Peyer's patch (tissue), 4 donors: Measurements from ENCODE around the gene ABCC8. TPM values are rescaled to one million over a fixed set of nuclear protein-coding genes. Genes with fewer than 3 reads are reported as not detected.
A peak's percentile ranks its signal among the peaks of the same experiment; 100 is the strongest.
"Not testable (repeated sequence)": the region's sequence is repeated elsewhere in the genome, so short reads cannot be mapped to it uniquely, and the experiment has no call there.

Experiments
- DNase-seq, 3 donors: peaks; one replicate each; pipeline ENCODE4 v3.0.0-alpha.2; 2017 to 2019
- H3K27ac ChIP-seq, 4 donors: fragments of 200-600 bp; sonication (generic); one replicate each; pipeline ENCODE4 v1.5.1; 2016 to 2019
- H3K27me3 ChIP-seq, 2 donors: fragments of 200-600 bp; sonication (generic); one replicate each; pipeline ENCODE4 v1.5.1; 2019
- H3K36me3 ChIP-seq, 3 donors: fragments of 200-600 bp; sonication (generic); one replicate each; pipeline ENCODE4 v1.5.1; 2016 to 2019
- H3K4me1 ChIP-seq, 4 donors: fragments of 200-600 bp; sonication (generic); one replicate each; pipeline ENCODE4 v1.5.1; 2016 to 2019
- H3K4me3 ChIP-seq, 4 donors: fragments of 200-600 bp; sonication (generic); 1 replicate in 3 of 4; 2 replicates in 1 of 4; pipeline ENCODE4 v1.5.1; 2016 to 2019; ENCODE audit warnings: mild to moderate bottlenecking in 1 of 4
- H3K9me3 ChIP-seq, 4 donors: fragments of 200-600 bp; sonication (generic); one replicate each; pipeline ENCODE4 v1.5.1; 2016 to 2019; ENCODE audit warnings: mild to moderate bottlenecking in 1 of 4
- CTCF ChIP-seq, 6 experiments: fragments of 450-650 bp in 4 of 6; fragments of 200-600 bp in 2 of 6; sonication (generic) in 1 of 6; IDR thresholded peaks; one replicate each; pipeline ENCODE4 v1.5.1; 2017 to 2019; ENCODE audit warnings: antibody characterized with exemption in 6 of 6, mild to moderate bottlenecking in 3 of 6, moderate library complexity in 1 of 6
- POLR2A ChIP-seq, 2 donors: fragments of 450-650 bp; IDR thresholded peaks; one replicate each; pipeline ENCODE4 v1.5.1; 2017; ENCODE audit warnings: antibody characterized with exemption in 2 of 2, mild to moderate bottlenecking in 2 of 2, moderate library complexity in 2 of 2
- total RNA-seq, 4 donors: library from RNA; depleted of rRNA; stranded (reverse); fragments of >200 nt; gene quantifications; one replicate each; pipeline ENCODE4 v1.1.0, GENCODE V29; 2016

Gene ABCC8
- total RNA-seq, 4 donors from 2014 or later: 7.4 to 301 (median 19.2) TPM

- Histone ChIP-seq H3K4me1 (no peaks in the 10 kb centered on the region), H3K27me3 (no peaks in the 10 kb centered on the region), H3K9me3 (no peaks in the 10 kb centered on the region), H3K27ac (no peak overlapping the region), H3K4me3 (no peak overlapping the region), H3K36me3 (no peaks in the 10 kb centered on the region)
- DNase-seq: no peak
- TF ChIP-seq POLR2A (IDR thresholded peaks at IDR 0.05) (no peak), CTCF (IDR thresholded peaks at IDR 0.05) (no peak)
Observed at GRCh38 chr11:17430616-17431015, 46.0 kb downstream of the ABCC8 start.

- Histone ChIP-seq H3K27me3 (no peaks in the 10 kb centered on the region), H3K4me1 (no peaks in the 10 kb centered on the region), H3K9me3 (no peaks in the 10 kb centered on the region), H3K36me3 (no peaks in the 10 kb centered on the region), H3K27ac (no peak overlapping the region), H3K4me3 (no peak overlapping the region)
- no peak for DNase-seq
- TF ChIP-seq POLR2A (IDR thresholded peaks at IDR 0.05) (no peak), CTCF (IDR thresholded peaks at IDR 0.05) (no peak)
Observed at GRCh38 chr11:17428925-17429324, 47.7 kb downstream of the ABCC8 start.

- no peaks in the 10 kb centered on the region for H3K4me1 ChIP-seq
- H3K36me3 ChIP-seq: no peaks in the 10 kb centered on the region
- H3K27ac ChIP-seq: no peak overlapping the region
- TF ChIP-seq POLR2A (IDR thresholded peaks at IDR 0.05) (no peak), CTCF (IDR thresholded peaks at IDR 0.05) (no peak)
- no peak overlapping the region for H3K4me3 ChIP-seq
- DNase-seq: no peak
- H3K9me3 ChIP-seq: no peaks in the 10 kb centered on the region
- no peaks in the 10 kb centered on the region for H3K27me3 ChIP-seq
Observed at GRCh38 chr11:17428261-17428660, 48.4 kb downstream of the ABCC8 start.

- not testable (repeated sequence) for H3K9me3 ChIP-seq, DNase-seq, H3K36me3 ChIP-seq, H3K27ac ChIP-seq, H3K4me1 ChIP-seq, H3K4me3 ChIP-seq, H3K27me3 ChIP-seq
Observed at GRCh38 chr11:17426233-17426632, 50.4 kb downstream of the ABCC8 start.

- no peaks in the 10 kb centered on the region for H3K9me3 ChIP-seq
- no peak overlapping the region for H3K4me3 ChIP-seq
- peak in 2 of 3 donors; percentile 81 to 85 for DNase-seq
- no peaks in the 10 kb centered on the region for H3K4me1 ChIP-seq
- no peaks in the 10 kb centered on the region for H3K36me3 ChIP-seq
- H3K27me3 ChIP-seq: no peaks in the 10 kb centered on the region
- H3K27ac ChIP-seq: no peak overlapping the region
- TF ChIP-seq POLR2A (IDR thresholded peaks at IDR 0.05) (no peak), CTCF (IDR thresholded peaks at IDR 0.05) (no peak)
Observed at GRCh38 chr11:17423533-17424310, 52.9 kb downstream of the ABCC8 start.

- H3K9me3 ChIP-seq: no peaks in the 10 kb centered on the region
- no peak for TF ChIP-seq CTCF (IDR thresholded peaks at IDR 0.05)
- no peak for TF ChIP-seq POLR2A (IDR thresholded peaks at IDR 0.05)
- H3K4me3 ChIP-seq: no peak overlapping the region
- H3K4me1 ChIP-seq: no peaks in the 10 kb centered on the region
- no peaks in the 10 kb centered on the region for H3K27me3 ChIP-seq
- no peaks in the 10 kb centered on the region for H3K36me3 ChIP-seq
- no peak for DNase-seq
- no peak overlapping the region for H3K27ac ChIP-seq
Observed at GRCh38 chr11:17421781-17422180, 54.9 kb downstream of the ABCC8 start.
